Spinal cord (tissue), 10 donors: ENCODE data around the gene KAT2B. TPM values are rescaled to one million over a fixed set of nuclear protein-coding genes. Genes with fewer than 3 reads are reported as not detected.
"Not testable (repeated sequence)": the region's sequence is repeated elsewhere in the genome, so short reads cannot be mapped to it uniquely, and the experiment has no call there.

Experiments
- DNase-seq, 6 donors: peaks; one replicate each; pipeline versions ENCODE4 v3.0.0 to v3.0.0-alpha.2; 2013 to 2015; ENCODE audit warnings: low spot score in 6 of 6, low read depth in 4 of 6
- H3K27ac ChIP-seq: one replicate; pipeline ENCODE4 v1.5.1; 2013; ENCODE audit warnings: low read depth, low read length, control low read depth
- H3K27me3 ChIP-seq: one replicate; pipeline ENCODE4 v1.6.1; 2013; ENCODE audit warnings: low read length; ENCODE audit not compliant: control insufficient read depth, insufficient read depth
- H3K36me3 ChIP-seq: one replicate; pipeline ENCODE4 v1.6.1; 2013; ENCODE audit warnings: low read length; ENCODE audit not compliant: control insufficient read depth, insufficient read depth
- H3K4me1 ChIP-seq: one replicate; pipeline ENCODE4 v1.6.1; 2013; ENCODE audit warnings: low read length; ENCODE audit not compliant: control insufficient read depth, insufficient read depth
- H3K4me3 ChIP-seq: one replicate; pipeline ENCODE4 v1.5.1; 2013; ENCODE audit warnings: low read depth, low read length, control low read depth
- H3K9me3 ChIP-seq: one replicate; pipeline ENCODE4 v1.6.1; 2013; ENCODE audit warnings: low read length; ENCODE audit not compliant: control insufficient read depth, insufficient read depth
- WGBS: methylation state at CpG from one replicate; pipeline ENCODE4 v1.1.5; 2013; ENCODE audit warnings: missing lambda C conversion rate; ENCODE audit not compliant: insufficient coverage; 5-methylcytosine and 5-hydroxymethylcytosine counted together
- polyA plus RNA-seq, 2 donors: library from polyadenylated mRNA; unstranded; fragments of 120-200 nt; gene quantifications; one replicate each; pipeline ENCODE4 v1.2.1, GENCODE V29; 2013; ENCODE audit not compliant: insufficient read length in 2 of 2
- total RNA-seq, 2 donors: library from RNA; depleted of rRNA in 1 of 2; stranded (reverse); fragments of 120-200 nt in 1 of 2; fragments of >200 nt in 1 of 2; gene quantifications; one replicate each; pipeline versions ENCODE4 v1.2.3 to v1.2.4, GENCODE V29; 2013 to 2014
- donor health status: healthy.

KAT2B gene
- total and polyA plus RNA-seq, 4 donors, result 41.8 to 68.5 (median 48.3) TPM

DNA sequence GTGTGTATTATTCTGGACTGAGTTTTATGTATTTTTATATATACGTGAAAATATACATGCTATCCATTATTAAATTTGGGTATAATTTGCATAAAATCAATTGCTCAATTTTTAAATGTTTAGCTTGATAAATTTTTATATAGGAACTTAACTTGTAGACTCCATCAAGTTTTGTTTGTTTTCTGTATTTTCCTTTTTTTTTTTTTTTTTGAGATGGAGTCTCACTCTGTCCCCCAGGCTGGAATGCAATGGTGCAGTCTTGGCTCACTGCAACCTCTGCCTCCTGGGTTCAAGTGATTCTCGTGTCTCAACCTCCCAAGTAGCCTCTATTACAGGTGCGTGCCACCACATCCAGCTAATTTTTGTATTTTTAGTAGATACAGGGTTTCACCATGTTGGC is 24.2 kb upstream of the KAT2B start:
- DNase-seq, H3K36me3 ChIP-seq, H3K4me1 ChIP-seq, H3K9me3 ChIP-seq, H3K27ac ChIP-seq, H3K27me3 ChIP-seq, H3K4me3 ChIP-seq: not testable (repeated sequence)
- no CpG with 5 or more reads among the region's 3 CpGs for WGBS

DNA sequence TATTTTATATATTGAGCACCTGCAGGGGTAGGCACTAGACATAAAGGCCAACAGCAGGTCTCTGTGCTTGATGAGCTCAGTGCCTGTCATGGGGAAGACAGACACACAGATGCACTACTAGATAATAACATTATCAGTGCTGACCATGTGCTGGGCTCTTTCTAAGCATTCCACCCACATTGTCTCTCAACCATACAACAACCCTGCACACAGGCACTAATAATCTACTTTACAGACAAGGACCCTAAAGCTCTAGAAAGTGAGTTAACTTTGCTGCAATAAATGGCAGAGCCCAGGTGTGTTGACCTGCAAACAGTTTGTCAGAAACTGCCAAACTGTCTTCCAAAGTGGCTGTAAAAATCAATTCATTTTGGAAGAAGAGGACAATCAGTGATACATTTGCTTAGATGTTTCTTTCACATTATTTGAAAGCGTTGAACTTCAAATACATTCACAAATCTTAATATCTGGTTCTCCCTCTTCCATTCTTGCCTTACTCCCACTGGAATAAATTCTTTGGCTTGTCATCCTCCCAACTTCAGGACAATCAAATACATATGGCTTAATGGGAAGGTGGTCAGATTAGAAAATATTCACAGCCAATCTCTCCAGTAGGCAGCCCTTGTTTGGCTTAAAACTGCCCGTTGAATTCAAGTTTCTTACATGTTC is 17.2 kb upstream of the KAT2B start:
- peak overlapping the region; percentile 74 for H3K27ac ChIP-seq
- no peak overlapping the region for H3K4me3 ChIP-seq
- H3K27me3 ChIP-seq, result no peaks in the 10 kb centered on the region
- no peaks in the 10 kb centered on the region for H3K36me3 ChIP-seq
- peaks cover 3% of the 10 kb centered on the region for H3K4me1 ChIP-seq
- H3K9me3 ChIP-seq, result no peaks in the 10 kb centered on the region
- WGBS, result 83% methylated on average over 1 of the region's 2 CpGs
- no peak for DNase-seq

DNA sequence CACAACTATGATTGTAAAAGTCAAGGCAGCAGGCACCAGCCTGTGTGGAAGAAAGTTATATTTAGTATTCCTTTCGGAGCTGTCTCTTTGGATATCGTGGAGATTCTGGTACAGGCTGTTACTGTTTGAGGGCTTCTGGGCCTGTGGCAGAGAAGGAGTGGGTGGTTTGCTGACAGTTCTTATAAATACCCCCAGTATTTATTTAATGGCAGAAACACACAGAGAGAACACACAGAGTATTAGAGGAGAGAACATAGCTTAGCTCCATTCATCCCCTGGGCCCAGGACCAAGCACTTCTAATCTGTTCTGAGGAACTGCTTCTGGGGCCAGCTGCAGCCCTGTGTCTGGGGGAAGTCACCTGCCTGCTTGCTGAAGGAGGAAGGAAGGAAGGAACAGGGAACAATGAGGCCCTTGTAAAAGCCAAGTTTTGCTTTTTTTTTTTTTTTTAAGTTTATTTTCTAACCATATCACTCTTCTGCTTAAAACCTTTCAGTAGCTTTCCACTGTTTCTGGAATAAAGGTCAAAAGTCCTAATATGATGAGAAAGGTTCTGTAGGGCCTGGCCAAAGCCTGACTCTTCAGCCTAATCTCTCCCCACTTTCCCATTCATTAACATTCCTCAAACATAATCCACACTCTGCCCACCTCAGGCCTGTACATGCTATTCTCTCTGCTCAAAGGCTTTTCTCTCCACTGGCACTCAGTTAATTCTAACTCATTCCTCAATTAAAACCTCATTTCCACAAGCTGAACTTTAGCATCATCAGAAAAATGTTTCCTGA is 16.4 kb upstream of the KAT2B start:
- Histone ChIP-seq H3K27me3 (no peaks in the 10 kb centered on the region), H3K36me3 (no peaks in the 10 kb centered on the region), H3K4me3 (no peak overlapping the region), H3K9me3 (no peaks in the 10 kb centered on the region), H3K4me1 (peaks cover 3% of the 10 kb centered on the region), H3K27ac (peak overlapping the region; percentile 74)
- DNase-seq, result peak in 2 of 6 donors; percentile 65 to 71
- WGBS, result no CpG with 5 or more reads among the region's 2 CpGs

DNA sequence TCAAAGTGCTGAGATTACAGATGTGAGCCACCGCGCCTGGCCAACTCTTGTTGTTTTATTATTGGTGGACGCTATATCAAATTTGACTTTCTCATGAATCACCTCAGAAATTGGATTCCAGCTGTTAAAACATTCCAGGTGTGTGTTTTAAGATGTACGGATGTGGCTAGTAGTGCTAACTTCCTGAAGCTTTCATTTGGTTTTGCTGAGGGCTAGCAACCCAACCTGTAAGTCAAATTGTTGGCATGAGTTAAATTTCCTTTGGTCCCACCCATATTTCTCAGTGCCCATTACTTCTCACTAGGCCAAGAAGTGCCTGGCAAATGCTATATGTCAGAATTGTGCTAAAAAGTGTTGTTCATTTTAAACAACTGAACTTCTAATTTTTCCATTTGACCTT is 13.1 kb upstream of the KAT2B start:
- Histone ChIP-seq H3K27ac (no peak overlapping the region), H3K4me3 (no peak overlapping the region), H3K4me1 (peaks cover 5% of the 10 kb centered on the region), H3K36me3 (no peaks in the 10 kb centered on the region), H3K9me3 (no peaks in the 10 kb centered on the region), H3K27me3 (no peaks in the 10 kb centered on the region)
- DNase-seq, result no peak
- WGBS, result 100% methylated on average over 1 of the region's 4 CpGs

DNA sequence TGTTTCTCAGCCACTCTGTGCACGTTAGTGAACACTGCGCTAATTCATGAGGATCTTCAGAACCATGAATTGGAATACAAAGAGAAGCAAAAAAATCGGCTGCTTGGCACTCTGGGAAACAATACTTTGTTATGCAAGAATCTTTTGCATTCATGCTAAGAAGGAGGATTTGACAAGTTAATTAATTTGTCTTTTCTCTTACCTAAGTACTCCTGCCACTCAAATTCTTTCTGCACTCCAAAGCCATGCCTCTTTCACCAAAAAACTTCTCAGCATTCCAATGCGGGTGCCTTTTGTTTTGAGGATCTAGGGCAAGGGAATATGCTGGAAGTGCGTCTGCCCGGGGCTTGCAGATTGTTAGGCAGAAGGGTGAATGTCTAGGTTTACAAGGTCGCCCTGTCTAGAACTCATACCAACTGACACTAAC is 11.3 kb upstream of the KAT2B start:
- no peak for DNase-seq
- Histone ChIP-seq H3K4me1 (peaks cover 2% of the 10 kb centered on the region), H3K27ac (no peak overlapping the region), H3K4me3 (no peak overlapping the region), H3K9me3 (no peaks in the 10 kb centered on the region), H3K36me3 (no peaks in the 10 kb centered on the region), H3K27me3 (no peaks in the 10 kb centered on the region)
- WGBS, result 71% methylated on average over 1 of the region's 7 CpGs

DNA sequence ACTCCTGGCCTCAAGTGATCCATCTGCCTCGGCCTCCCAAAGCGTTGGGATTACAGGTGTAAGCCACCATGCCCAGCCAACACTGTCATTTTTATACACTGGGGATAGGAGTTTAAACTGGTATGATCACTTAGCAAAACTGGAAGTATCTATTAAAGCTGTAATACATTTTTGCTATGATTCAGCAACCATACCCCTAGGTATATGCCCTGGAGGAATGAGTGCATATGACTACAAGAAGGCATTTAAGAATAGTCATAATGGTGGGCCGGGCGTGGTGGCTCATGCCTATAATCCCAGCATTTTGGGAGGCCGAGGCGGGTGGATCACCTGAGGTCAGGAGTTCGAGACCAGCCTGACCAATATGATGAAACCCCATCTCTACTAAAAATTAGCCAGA is 8.3 kb upstream of the KAT2B start:
- H3K27me3 ChIP-seq, DNase-seq, H3K27ac ChIP-seq, H3K4me1 ChIP-seq, H3K36me3 ChIP-seq, H3K9me3 ChIP-seq, H3K4me3 ChIP-seq: not testable (repeated sequence)
- no CpG with 5 or more reads among the region's 7 CpGs for WGBS

DNA sequence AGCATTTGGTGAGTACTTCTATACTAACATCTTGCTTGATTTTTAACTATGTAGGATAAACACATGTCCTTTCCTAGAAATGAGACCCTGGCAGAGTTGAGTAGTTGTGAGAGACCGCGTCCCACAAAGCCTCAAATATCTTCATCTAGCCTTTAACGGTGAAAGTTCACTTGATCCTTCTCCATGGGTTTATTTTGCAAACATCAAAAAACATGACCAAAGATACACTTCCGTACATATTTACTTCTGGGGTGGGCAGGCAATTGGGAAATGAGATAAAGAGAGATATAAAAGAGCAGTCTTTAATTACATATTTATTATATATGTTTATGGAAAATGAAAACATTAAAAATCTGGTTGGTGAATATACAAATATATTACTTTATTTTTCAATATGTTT is 5.2 kb upstream of the KAT2B start:
- WGBS, result no CpG with 5 or more reads among the region's 4 CpGs
- no peaks in the 10 kb centered on the region for H3K9me3 ChIP-seq
- no peak overlapping the region for H3K27ac ChIP-seq
- H3K27me3 ChIP-seq, result no peaks in the 10 kb centered on the region
- no peaks in the 10 kb centered on the region for H3K36me3 ChIP-seq
- H3K4me3 ChIP-seq, result no peak overlapping the region
- no peak for DNase-seq
- H3K4me1 ChIP-seq, result no peaks in the 10 kb centered on the region

DNA sequence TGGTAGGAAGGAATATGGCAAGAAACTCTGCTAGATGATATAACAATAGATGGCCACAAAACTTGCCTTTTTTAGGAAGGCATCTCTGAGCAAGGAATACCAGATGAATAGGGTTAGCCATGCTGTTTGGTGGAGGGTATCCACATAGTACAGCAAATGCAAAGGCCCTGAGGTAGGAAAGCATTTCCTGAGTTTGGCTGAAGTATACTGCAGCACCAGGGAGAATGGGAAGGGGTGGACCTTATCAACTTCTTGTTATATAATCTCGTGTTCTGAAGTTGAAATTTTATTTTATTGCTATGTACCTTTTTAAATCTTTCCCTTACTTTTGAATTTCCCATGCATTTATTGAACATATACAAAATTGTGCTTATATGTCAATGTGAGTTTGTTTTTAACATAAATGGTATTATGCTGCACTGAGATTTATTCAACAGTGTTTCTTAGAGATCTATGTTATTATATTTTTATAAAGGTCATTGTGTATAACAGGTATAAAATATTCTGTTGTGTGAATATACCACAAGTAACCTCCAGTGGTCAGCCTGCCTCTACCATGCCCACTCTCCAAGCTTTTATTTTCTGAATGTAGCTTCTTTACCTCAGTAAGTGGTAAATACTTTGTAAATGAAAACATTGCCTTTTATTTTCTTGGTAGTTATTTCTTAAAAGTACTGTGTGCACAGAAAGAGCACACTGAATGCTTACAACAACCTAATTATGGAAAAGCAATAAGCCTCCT is 2.8 kb upstream of the KAT2B start:
- Histone ChIP-seq H3K36me3 (no peaks in the 10 kb centered on the region), H3K27ac (no peak overlapping the region), H3K9me3 (no peaks in the 10 kb centered on the region), H3K27me3 (no peaks in the 10 kb centered on the region), H3K4me1 (peaks cover 6% of the 10 kb centered on the region), H3K4me3 (no peak overlapping the region)
- WGBS, result no CpG with 5 or more reads among the region's 1 CpG
- DNase-seq, result no peak

DNA sequence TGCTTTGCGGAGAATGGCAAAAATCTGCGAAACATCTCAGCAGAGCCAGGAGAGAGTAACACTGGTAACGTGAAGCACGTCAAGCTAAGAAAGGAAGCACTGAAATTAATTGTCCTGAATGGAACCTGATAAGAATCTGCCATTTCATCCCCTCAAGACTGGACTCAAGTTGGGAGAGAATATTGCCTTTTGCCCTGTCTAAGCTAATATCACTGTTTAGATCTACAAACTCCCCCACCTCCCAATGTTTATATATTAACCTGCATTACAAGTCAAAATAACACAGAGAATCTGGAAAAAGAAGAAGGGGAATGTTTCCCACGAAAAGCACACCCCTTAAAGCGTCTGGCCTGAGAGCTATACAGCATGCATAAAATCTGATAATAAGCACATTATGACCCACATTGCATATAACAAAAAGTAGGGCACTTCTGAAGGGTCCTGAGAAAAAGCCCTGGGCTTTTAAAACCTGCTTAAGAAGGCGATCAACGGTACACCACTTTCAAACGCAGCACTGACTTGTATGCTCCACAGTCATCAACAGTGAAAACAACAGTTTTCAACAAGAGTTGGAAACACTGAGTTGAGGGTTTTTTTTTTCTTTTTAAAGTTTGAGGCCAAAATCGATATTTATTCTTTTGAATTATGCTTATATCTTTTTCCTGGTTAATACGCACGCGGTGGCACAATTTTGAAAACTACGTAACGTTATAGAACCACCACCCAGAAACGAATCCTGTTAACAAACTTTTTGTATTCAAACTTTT is 1.4 kb upstream of the KAT2B start:
- Histone ChIP-seq H3K4me3 (peak overlapping the region; percentile 85), H3K9me3 (no peaks in the 10 kb centered on the region), H3K27me3 (no peaks in the 10 kb centered on the region), H3K4me1 (peaks cover 15% of the 10 kb centered on the region), H3K27ac (peak overlapping the region; percentile 97), H3K36me3 (no peaks in the 10 kb centered on the region)
- peak in 2 of 6 donors; percentile 24 to 42 for DNase-seq
- WGBS, result 34% methylated on average over 5 of the region's 16 CpGs
